GM12878 (cell line): ENCODE results near the gene TYROBP. TPM values are rescaled to one million over a fixed set of nuclear protein-coding genes. Genes with fewer than 3 reads are reported as not detected.
A peak's percentile ranks its signal among the peaks of the same experiment; 100 is the strongest.

Experiments used
- ASH2L ChIP-seq: fragments of 300-600, 200-600 bp; sonication (generic); IDR thresholded peaks from 2 replicates; pipeline ENCODE4 v1.6.1; 2017; ENCODE audit warnings: low read depth, mild to moderate bottlenecking, borderline replicate concordance
- CBX5 ChIP-seq: sonication (generic); IDR thresholded peaks from 2 replicates; pipeline ENCODE4 v1.6.1; 2016; ENCODE audit warnings: low read depth, moderate library complexity, mild to moderate bottlenecking, inconsistent platforms
- CREM ChIP-seq: IDR thresholded peaks from 2 replicates; pipeline ENCODE4 v1.6.1; 2014; ENCODE audit warnings: antibody characterized with exemption, low read depth
- FOS ChIP-seq: IDR thresholded peaks from 3 replicates; pipeline ENCODE4 v1.6.1; 2011; ENCODE audit warnings: borderline replicate concordance; ENCODE audit not compliant: insufficient read length; ENCODE audit errors: extremely low read depth
- HDAC2 ChIP-seq: fragments of 200-600 bp; sonication (generic); IDR thresholded peaks from 2 replicates; pipeline ENCODE4 v1.6.1; 2017
- HSF1 ChIP-seq: fragments of 150-350 bp; IDR thresholded peaks from 2 replicates; pipeline ENCODE4 v1.6.1; 2014; ENCODE audit warnings: mild to moderate bottlenecking, low read depth, low read length
- JUNB ChIP-seq: IDR thresholded peaks from 2 replicates; pipeline ENCODE4 v1.6.1; 2016; ENCODE audit warnings: antibody characterized with exemption, mild to moderate bottlenecking
- KDM1A ChIP-seq: fragments of 200-600 bp; sonication (generic); IDR thresholded peaks from 2 replicates; pipeline ENCODE4 v1.6.1; 2016; ENCODE audit warnings: borderline replicate concordance
- KLF5 ChIP-seq: fragments of 450-650 bp; IDR thresholded peaks from 2 replicates; pipeline ENCODE4 v1.6.1; 2014; ENCODE audit warnings: mild to moderate bottlenecking; ENCODE audit not compliant: partially characterized antibody
- MLLT1 ChIP-seq: fragments of 450-650 bp; IDR thresholded peaks from 2 replicates; pipeline ENCODE4 v1.6.1; 2016; ENCODE audit warnings: mild to moderate bottlenecking
- MYB ChIP-seq: fragments of 150-350 bp; IDR thresholded peaks from 2 replicates; pipeline ENCODE4 v1.6.1; 2014; ENCODE audit warnings: mild to moderate bottlenecking, low read depth, low read length, borderline replicate concordance
- NFYB ChIP-seq: IDR thresholded peaks from 2 replicates; pipeline ENCODE4 v1.6.1; 2011; ENCODE audit warnings: low read depth, mild to moderate bottlenecking, low read length, improper control_type of control experiment, moderate library complexity; ENCODE audit not compliant: insufficient read depth
- PKNOX1 ChIP-seq: fragments of 450-650 bp; IDR thresholded peaks from 2 replicates; pipeline ENCODE4 v1.6.1; 2016; ENCODE audit warnings: mild to moderate bottlenecking
- POLR2AphosphoS2 ChIP-seq: IDR thresholded peaks from 2 replicates; pipeline ENCODE4 v1.6.1; 2011; ENCODE audit warnings: low read depth, mild to moderate bottlenecking, low read length, improper control_type of control experiment, moderate library complexity
- POLR2AphosphoS5 ChIP-seq: IDR thresholded peaks from 2 replicates; pipeline ENCODE4 v1.6.1; 2011; ENCODE audit warnings: mild to moderate bottlenecking, low read length, inconsistent platforms
- RB1 ChIP-seq: fragments of 450-650 bp; formaldehyde crosslinking; IDR thresholded peaks from 2 replicates; pipeline ENCODE4 v1.6.1; 2017; ENCODE audit warnings: mild to moderate bottlenecking, borderline replicate concordance
- RELA ChIP-seq: fragments of 450-650 bp; IDR thresholded peaks from 2 replicates; pipeline ENCODE4 v1.8.0; 2014; ENCODE audit warnings: borderline replicate concordance; ENCODE audit not compliant: partially characterized antibody
- SIX5 ChIP-seq: IDR thresholded peaks from 2 replicates; pipeline ENCODE4 v1.6.1; 2011; ENCODE audit warnings: mild to moderate bottlenecking, low read depth, low read length, moderate library complexity; ENCODE audit not compliant: severe bottlenecking
- YY1 ChIP-seq: IDR thresholded peaks from 2 replicates; pipeline ENCODE4 v1.6.1; 2011; ENCODE audit warnings: low read depth, mild to moderate bottlenecking, low read length
- ZNF207 ChIP-seq: fragments of 450-650 bp; IDR thresholded peaks from 2 replicates; pipeline ENCODE4 v1.6.1; 2014; ENCODE audit warnings: antibody characterized with exemption, mild to moderate bottlenecking, borderline replicate concordance
- polyA plus RNA-seq, 11 experiments: library from polyadenylated mRNA; depleted of rRNA in 4 of 11; unstranded in 6 of 11; stranded (reverse) in 5 of 11; fragments of >200 nt; fragmentation: Nextera tagmentation in 4 of 11; fragmentation: Illumina TruSeq in 1 of 11; extraction: Ambion mirVana in 4 of 11; extraction: Trizol in 1 of 11; gene quantifications; 1 replicate in 1 of 11; 2 replicates in 10 of 11; pipeline versions ENCODE4 v1.2.1 to v1.2.3, GENCODE V29; 2011 to 2016; ENCODE audit warnings: inconsistent platforms in 2 of 11, missing spikeins in 2 of 11, low read depth in 1 of 11
- total RNA-seq, 4 experiments: library from RNA; depleted of rRNA in 3 of 4; stranded (reverse); fragments of >200 nt in 3 of 4; fragmentation: Illumina TruSeq in 1 of 4; extraction: Trizol in 1 of 4; gene quantifications; 2 replicates each; pipeline versions ENCODE4 v1.2.1 to v1.2.3, GENCODE V29; 2013 to 2021
- TF ChIP-seq, protein P1 (sequence below): IDR thresholded peaks from 2 replicates; pipeline ENCODE4 v1.6.1; 2012; ENCODE audit warnings: improper control_type of control experiment, low read depth, low read length; ENCODE audit not compliant: insufficient replicate concordance

TYROBP gene
- total and polyA plus RNA-seq, 10 of the 15 experiments (the other 5 are each of a cell fraction or from before 2014, with no cell fraction given) = 0.33 to 2.4 (median 0.58) TPM; not detected in 2

DNA sequence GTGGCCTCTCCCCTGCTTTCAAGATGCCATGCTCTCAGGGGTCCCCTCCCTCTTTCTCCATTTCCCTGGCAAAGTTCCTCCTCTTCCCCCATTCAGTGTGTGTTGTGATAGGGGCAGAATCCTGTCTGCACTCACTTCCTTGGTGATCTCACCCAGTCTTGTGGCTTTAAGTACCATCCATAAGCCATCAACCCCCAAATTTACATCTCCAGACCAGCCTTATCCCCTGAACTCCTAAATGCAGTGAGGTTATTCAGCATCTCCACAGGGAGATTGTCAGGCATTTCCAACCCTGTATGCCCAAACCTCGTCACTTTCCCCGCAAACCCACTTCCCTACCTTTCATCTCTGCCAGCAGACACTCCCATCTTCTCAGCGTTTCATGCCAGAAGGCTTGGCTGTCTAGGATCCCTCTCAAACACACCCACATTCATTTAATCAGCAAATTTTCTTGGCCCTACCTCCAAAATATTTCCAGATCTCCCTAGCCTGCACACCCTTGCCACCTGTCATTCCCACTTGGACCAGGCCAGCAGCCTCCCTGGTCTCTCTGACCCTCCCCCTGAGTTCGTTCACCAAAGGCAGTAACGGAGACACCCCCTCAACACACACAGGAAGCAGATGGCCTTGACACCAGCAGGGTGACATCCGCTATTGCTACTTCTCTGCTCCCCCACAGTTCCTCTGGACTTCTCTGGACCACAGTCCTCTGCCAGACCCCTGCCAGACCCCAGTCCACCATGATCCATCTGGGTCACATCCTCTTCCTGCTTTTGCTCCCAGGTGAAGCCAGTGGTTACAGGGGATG is 6.0 kb downstream of the TYROBP start, which contains the start of gene HCST (continued):
- TF ChIP-seq HSF1 (no peak), RELA (no peak), ZNF207 (no peak), RB1 (no peak), KDM1A (no peak), CREM (peak; percentile 27; the same call in 1 of the 2 replicates), JUNB (no peak), YY1 (no peak), MYB (no peak), KLF5 (no peak), NFYB (no peak), PKNOX1 (peak; percentile 50; the same call in 1 of the 2 replicates), FOS (no peak), POLR2AphosphoS5 (peak; percentile 76), ASH2L (no peak), CBX5 (no peak), MLLT1 (0 out of 2 replicates have a peak, but pooled peaks have one; percentile 32), HDAC2 (no peak), SIX5 (no peak), POLR2AphosphoS2 (0 out of 2 replicates have a peak, but pooled peaks have one; percentile 37)
- TF ChIP-seq, protein P1, sequence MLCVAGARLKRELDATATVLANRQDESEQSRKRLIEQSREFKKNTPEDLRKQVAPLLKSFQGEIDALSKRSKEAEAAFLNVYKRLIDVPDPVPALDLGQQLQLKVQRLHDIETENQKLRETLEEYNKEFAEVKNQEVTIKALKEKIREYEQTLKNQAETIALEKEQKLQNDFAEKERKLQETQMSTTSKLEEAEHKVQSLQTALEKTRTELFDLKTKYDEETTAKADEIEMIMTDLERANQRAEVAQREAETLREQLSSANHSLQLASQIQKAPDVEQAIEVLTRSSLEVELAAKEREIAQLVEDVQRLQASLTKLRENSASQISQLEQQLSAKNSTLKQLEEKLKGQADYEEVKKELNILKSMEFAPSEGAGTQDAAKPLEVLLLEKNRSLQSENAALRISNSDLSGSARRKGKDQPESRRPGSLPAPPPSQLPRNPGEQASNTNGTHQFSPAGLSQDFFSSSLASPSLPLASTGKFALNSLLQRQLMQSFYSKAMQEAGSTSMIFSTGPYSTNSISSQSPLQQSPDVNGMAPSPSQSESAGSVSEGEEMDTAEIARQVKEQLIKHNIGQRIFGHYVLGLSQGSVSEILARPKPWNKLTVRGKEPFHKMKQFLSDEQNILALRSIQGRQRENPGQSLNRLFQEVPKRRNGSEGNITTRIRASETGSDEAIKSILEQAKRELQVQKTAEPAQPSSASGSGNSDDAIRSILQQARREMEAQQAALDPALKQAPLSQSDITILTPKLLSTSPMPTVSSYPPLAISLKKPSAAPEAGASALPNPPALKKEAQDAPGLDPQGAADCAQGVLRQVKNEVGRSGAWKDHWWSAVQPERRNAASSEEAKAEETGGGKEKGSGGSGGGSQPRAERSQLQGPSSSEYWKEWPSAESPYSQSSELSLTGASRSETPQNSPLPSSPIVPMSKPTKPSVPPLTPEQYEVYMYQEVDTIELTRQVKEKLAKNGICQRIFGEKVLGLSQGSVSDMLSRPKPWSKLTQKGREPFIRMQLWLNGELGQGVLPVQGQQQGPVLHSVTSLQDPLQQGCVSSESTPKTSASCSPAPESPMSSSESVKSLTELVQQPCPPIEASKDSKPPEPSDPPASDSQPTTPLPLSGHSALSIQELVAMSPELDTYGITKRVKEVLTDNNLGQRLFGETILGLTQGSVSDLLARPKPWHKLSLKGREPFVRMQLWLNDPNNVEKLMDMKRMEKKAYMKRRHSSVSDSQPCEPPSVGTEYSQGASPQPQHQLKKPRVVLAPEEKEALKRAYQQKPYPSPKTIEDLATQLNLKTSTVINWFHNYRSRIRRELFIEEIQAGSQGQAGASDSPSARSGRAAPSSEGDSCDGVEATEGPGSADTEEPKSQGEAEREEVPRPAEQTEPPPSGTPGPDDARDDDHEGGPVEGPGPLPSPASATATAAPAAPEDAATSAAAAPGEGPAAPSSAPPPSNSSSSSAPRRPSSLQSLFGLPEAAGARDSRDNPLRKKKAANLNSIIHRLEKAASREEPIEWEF = no peak
